Measurements from ENCODE around the gene GPR137.

The GPR137 gene

DNA sequence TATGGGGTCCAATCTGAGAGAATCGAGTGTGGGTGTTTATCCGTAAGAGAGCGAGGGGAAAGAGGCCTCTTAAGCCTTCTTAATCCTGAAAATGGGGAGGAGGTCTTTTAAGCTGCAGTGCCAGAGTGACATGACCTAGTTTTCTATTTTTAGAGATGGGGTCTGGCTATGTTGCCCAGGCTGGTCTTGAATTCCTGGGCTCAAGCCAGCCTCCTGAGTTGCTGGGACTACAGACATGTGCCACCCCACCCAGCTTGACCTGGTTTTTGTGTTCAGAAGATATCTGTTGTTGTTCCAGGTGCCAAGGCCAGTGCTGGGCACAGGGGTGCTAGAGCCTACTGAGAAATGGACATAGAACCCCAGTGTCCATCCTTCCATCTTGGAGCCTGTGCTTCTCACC is 2.6 kb upstream of the GPR137 start:
- H3K9ac ChIP-seq = peak overlapping the region; percentile 81; the same call in 1 of the 2 replicates
- no peaks in the 10 kb centered on the region for H4K20me1 ChIP-seq
- TF ChIP-seq Cebpa-rat (IDR thresholded peaks at IDR 0.05) = no peak
- no peaks in the 10 kb centered on the region for H3K9me3 ChIP-seq
- 0 out of 2 replicates have a peak overlapping the region, but pooled peaks have one; percentile 85 for H3K4me3 ChIP-seq
- peaks cover 28% of the 10 kb centered on the region for H3K4me1 ChIP-seq
- no peaks in the 10 kb centered on the region for H3K27me3 ChIP-seq
- H3K27ac ChIP-seq = no peak overlapping the region
- peak overlapping the region; percentile 100 for H3K4me2 ChIP-seq
- H3K36me3 ChIP-seq = peaks cover 34% of the 10 kb centered on the region

DNA sequence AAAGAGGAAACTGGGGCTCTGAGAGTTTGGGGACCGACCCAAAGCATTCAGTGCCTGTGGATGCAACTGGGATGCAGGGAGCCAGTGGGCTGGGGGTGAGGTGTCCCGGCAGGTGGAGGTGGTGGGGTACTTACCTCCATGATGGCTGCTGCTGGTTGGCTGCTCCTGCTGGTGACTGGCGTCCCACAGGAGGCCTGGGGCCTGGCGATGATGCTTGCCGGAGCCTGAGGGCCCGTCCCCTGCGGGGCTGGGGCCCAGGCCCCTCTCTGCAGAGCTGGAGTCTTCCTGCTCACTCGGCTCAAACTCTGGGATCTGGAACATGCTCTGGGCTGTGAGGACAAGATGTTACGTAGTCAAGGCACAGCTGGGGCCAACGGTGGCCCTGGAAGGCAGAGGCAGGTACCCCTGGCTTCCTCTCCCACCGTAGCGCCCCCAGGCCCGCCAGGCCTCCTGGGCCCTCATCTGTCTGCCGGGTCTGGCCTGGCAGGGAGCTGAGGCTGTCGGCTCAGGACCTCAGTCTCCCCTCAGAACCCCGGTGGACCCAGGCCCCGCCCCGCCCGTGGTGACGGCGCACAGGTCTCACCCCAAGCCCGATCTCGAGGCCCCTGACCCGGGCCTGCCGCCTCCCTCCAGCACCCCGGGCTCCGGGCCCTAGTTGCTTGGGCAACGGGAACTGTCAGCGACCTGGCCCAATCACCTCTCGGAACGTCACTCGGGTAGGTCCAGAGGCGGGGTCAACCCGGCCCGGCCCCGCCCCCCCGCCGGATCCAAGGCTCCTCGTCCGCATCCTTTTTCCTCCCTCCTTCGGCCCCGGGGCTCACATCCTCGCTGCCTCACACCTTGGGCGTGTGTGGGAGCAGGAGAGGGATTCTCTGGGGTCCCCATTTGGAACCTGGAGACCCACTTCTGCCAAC is 1.3 kb upstream of the GPR137 start, which contains the start of gene BAD:
Gene BAD, minus strand, starts transcription at position 618 of the 914 bp plus-strand sequence. Its CDS starts 297 bp downstream, at position 321.
- H3K4me2 ChIP-seq = peak within 1 kb of the TSS; percentile 100
- H3K36me3 ChIP-seq = peaks cover 26% of the 10 kb centered on the region
- peak within 1 kb of the TSS; percentile 85 for H3K4me3 ChIP-seq
- H3K27me3 ChIP-seq = peaks cover 2% of the 10 kb centered on the region
- no peaks in the 10 kb centered on the region; the same call in 1 of the 2 replicates for H4K20me1 ChIP-seq
- peak within 1 kb of the TSS; percentile 81 for H3K9ac ChIP-seq
- peaks cover 28% of the 10 kb centered on the region for H3K4me1 ChIP-seq
- no peaks in the 10 kb centered on the region for H3K9me3 ChIP-seq
- peak within 1 kb of the TSS; percentile 84 for H3K27ac ChIP-seq
- TF ChIP-seq Cebpa-rat (IDR thresholded peaks at IDR 0.05) = no peak

DNA sequence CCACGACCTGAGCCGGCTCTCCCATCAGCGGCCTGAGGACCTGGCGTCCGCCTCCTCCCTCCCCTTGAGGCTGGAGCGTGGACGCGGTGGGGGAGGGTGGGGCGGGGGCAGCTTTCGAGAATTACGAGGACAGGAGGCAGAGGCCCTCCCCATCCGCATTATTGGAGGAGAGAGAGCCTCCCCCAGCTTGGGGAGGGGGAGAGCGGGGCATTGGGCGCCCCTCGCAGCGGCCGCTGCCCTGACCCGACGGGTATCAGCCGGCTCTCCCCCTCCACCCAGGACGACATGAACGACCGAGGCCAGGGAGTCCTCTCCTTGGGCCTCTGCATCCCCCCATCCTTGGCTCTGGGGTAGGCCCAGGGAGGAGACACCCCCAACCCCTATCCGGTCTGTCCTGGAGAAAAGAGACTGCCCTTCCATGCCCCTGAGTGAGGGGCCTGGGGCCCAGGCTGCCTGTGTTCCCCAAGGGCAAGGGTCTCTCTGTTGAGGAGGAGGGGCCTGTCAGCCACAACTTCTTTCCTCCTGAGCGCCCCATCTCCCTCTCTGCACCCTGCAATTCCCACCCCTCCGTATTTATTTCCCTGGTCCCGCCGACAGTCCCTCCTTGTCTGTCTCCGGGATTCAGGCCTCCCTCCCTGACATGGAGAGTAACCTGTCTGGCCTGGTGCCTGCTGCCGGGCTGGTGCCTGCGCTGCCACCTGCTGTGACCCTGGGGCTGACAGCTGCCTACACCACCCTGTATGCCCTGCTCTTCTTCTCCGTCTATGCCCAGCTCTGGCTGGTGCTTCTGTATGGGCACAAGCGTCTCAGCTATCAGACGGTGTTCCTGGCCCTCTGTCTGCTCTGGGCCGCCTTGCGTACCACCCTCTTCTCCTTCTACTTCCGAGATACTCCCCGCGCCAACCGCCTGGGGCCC is 495 bp downstream of the GPR137 start:
- Histone ChIP-seq H3K36me3 (peaks cover 20% of the 10 kb centered on the region), H3K4me1 (peaks cover 28% of the 10 kb centered on the region), H4K20me1 (peaks cover 11% of the 10 kb centered on the region), H3K4me2 (peak overlapping the region; percentile 100), H3K4me3 (peak overlapping the region; percentile 85), H3K27ac (peak overlapping the region; percentile 55; the same call in 1 of the 2 replicates), H3K9me3 (no peaks in the 10 kb centered on the region), H3K27me3 (peaks cover 21% of the 10 kb centered on the region), H3K9ac (peak overlapping the region; percentile 81)
- no peak for TF ChIP-seq Cebpa-rat (IDR thresholded peaks at IDR 0.05)

DNA sequence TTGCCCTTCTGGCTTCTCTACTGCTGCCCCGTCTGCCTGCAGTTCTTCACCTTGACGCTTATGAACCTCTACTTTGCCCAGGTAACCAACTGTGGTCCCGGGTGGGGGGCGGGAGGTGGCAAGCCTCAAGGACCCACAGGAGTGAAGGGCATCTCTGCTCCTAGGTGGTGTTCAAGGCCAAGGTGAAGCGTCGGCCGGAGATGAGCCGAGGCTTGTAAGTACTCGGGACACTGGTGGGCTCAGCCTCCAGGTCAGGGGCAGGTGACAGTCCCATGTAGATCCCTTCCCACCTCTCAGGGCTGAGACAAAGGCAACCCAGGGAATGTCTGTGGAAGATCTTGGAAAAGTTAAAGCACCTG is 1.1 kb downstream of the GPR137 start:
- no peak overlapping the region for H3K9ac ChIP-seq
- H3K36me3 ChIP-seq = peaks cover 13% of the 10 kb centered on the region; the same call in 1 of the 2 replicates
- peaks cover 18% of the 10 kb centered on the region for H4K20me1 ChIP-seq
- H3K4me3 ChIP-seq = no peak overlapping the region; the same call in 1 of the 2 replicates
- H3K9me3 ChIP-seq = no peaks in the 10 kb centered on the region
- peak overlapping the region; percentile 100 for H3K4me2 ChIP-seq
- H3K4me1 ChIP-seq = peaks cover 35% of the 10 kb centered on the region
- no peak for TF ChIP-seq Cebpa-rat (IDR thresholded peaks at IDR 0.05)
- H3K27me3 ChIP-seq = peaks cover 27% of the 10 kb centered on the region
- H3K27ac ChIP-seq = no peak overlapping the region

DNA sequence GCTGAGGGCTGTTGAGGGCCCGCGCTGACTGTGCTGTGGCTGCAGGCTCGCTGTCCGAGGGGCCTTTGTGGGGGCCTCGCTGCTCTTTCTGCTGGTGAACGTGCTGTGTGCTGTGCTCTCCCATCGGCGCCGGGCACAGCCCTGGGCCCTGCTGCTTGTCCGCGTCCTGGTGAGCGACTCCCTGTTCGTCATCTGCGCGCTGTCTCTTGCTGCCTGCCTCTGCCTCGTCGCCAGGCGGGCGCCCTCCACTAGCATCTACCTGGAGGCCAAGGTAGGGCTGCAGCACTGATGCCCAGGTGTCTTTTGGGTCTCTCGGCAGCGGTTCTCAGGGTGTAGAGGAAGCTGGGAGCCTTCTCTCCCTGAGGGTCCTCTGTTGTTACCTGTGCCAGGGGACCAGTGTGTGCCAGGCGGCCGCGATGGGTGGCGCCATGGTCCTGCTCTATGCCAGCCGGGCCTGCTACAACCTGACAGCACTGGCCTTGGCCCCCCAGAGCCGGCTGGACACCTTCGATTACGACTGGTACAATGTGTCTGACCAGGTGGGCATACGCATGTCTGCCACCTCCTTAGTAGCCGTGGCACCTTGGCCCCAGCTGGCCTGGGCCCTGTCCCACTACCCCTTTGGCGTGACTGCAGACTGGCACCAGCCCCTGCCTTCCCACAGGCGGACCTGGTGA is 2.2 kb downstream of the GPR137 start:
- no peak overlapping the region for H3K4me2 ChIP-seq

DNA sequence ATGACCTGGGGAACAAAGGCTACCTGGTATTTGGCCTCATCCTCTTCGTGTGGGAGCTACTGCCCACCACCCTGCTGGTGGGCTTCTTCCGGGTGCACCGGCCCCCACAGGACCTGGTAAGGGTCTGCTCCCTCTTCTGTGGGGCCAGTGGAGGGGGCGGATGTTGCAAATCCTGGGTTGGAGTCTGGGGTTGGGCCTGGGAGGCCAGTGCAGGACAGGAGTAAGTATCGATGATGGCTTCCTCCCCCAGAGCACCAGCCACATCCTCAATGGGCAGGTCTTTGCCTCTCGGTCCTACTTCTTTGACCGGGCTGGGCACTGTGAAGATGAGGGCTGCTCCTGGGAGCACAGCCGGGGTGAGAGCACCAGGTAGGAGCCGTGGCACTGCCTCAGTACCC is 2.7 kb downstream of the GPR137 start:
- Histone ChIP-seq H3K4me1 (peaks cover 38% of the 10 kb centered on the region), H3K27me3 (peaks cover 43% of the 10 kb centered on the region), H3K27ac (no peak overlapping the region), H3K4me3 (no peak overlapping the region), H3K9me3 (no peaks in the 10 kb centered on the region), H3K9ac (no peak overlapping the region), H3K4me2 (no peak overlapping the region), H3K36me3 (peaks cover 6% of the 10 kb centered on the region; the same call in 1 of the 2 replicates), H4K20me1 (peaks cover 33% of the 10 kb centered on the region)
- no peak for TF ChIP-seq Cebpa-rat (IDR thresholded peaks at IDR 0.05)

More for the DNA sequence above, 2.2 kb downstream of the GPR137 start:
- Histone ChIP-seq H3K4me3 (no peak overlapping the region), H3K36me3 (peaks cover 6% of the 10 kb centered on the region; the same call in 1 of the 2 replicates), H4K20me1 (peaks cover 28% of the 10 kb centered on the region), H3K9me3 (no peaks in the 10 kb centered on the region), H3K27me3 (peaks cover 37% of the 10 kb centered on the region), H3K4me1 (peaks cover 43% of the 10 kb centered on the region), H3K27ac (no peak overlapping the region), H3K9ac (no peak overlapping the region)
- no peak for TF ChIP-seq Cebpa-rat (IDR thresholded peaks at IDR 0.05)

DNA sequence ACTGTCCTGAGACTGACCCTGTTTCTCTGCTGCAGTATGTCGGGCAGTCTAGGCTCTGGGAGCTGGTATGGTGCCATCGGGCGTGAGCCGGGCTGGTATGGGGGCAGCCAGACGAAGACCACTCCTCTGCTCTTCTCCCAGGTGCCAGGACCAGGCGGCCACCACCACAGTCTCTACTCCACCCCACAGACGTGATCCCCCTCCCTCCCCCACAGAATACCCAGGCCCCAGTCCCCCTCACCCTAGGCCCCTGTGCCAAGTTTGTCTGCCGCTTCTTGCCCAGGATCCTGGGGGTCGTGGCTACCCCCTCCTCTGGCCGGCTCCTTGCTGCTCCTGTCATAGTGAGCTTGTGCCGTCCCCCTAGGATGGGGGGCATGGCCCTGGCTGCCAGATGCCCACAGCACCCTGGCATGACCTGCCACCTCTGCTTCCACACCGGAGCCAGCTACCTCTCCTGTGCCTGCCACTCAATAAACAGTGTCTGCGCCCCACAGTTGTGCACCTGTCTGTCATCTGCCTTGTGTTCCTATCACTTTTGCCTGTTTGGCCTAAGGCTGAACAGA is 3.4 kb downstream of the GPR137 start:
- H3K36me3 ChIP-seq = peaks cover 6% of the 10 kb centered on the region; the same call in 1 of the 2 replicates
- H3K9ac ChIP-seq = no peak overlapping the region
- TF ChIP-seq Cebpa-rat (IDR thresholded peaks at IDR 0.05) = no peak
- peaks cover 30% of the 10 kb centered on the region for H3K4me1 ChIP-seq
- H4K20me1 ChIP-seq = peaks cover 36% of the 10 kb centered on the region
- peaks cover 50% of the 10 kb centered on the region for H3K27me3 ChIP-seq
- no peaks in the 10 kb centered on the region for H3K9me3 ChIP-seq
- H3K27ac ChIP-seq = no peak overlapping the region
- H3K4me3 ChIP-seq = no peak overlapping the region
- H3K4me2 ChIP-seq = no peak overlapping the region

DNA sequence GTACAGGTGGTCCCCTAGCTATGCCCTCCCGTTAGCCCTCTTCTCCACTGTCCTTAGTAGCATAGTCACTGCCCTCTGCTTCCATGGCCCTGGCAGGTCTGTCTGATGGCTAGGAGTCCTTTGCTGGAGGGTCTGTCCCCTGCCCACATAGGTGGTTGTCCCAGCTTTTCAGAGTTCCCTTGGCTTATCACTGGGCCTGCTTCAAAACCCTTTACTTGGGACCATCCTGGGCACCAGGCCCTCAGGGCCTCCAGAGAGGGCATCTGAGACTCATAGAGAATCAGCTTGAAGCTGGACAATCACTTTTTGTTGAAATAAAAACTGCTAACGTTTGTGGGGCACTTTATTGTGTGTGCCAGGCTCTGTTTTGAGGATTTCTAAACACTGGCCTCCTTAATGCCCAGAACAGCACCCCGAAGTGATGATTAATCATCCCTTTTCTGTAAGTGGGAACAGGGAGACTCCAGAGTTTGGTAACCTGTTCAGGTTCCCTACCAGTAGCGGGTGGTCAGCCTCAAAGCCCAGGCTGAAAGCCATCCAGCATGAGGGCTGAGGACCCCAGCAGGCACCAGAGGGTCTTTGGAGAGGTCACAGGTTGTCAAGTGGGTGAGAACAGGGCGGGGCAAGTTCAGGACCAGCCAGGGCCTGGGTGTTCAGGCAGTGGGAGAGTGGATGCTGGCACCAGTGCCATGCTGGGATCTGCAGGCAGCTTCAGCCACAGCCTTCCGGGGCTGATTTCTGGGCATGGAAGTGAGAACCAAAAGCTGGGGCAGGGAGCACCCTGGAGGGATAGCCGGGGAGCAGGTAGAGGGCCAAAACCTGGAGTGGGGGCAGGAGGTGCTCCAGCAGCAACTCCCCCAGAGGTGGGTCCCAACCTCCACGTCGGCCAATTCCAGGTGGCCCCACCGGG is 5.0 kb downstream of the GPR137 start:
- Histone ChIP-seq H3K27me3 (peaks cover 65% of the 10 kb centered on the region), H3K4me1 (peaks cover 28% of the 10 kb centered on the region), H3K27ac (no peak overlapping the region), H4K20me1 (peaks cover 37% of the 10 kb centered on the region), H3K4me2 (no peak overlapping the region), H3K4me3 (no peak overlapping the region), H3K9ac (no peak overlapping the region), H3K36me3 (peaks cover 6% of the 10 kb centered on the region; the same call in 1 of the 2 replicates), H3K9me3 (no peaks in the 10 kb centered on the region)
- no peak for TF ChIP-seq Cebpa-rat (IDR thresholded peaks at IDR 0.05)
